Stimulated activated CD4-positive, alpha-beta T cell treated with anti-CD3 and anti-CD28 coated beads, Interleukin-4, amount 100 ng/mL, for 1 hour (primary cell): ENCODE data around the gene RUNX1.

Source experiments
- DNase-seq: peaks from one replicate; pipeline ENCODE4 v3.0.0-alpha.2; 2020

The RUNX1 gene

DNA sequence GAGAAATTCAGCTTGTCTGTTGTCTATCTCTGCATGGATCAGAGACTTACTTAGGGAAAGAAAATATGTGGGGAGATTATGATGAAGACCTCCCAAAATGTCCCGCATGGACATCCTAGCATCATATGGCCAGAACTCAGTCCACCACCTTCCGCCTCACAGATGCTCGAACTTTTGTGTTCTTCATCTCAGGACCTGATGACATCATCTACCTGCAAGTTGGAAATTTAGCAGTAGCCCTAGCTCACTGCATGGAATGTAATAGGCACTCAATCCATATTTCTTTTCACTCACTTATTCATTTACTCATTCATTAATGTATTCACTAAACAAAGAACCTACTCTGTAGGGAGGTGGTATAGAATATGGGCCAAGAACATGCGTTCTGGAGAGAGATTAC is 283.5 kb downstream of the RUNX1 start:
- no peak for DNase-seq

DNA sequence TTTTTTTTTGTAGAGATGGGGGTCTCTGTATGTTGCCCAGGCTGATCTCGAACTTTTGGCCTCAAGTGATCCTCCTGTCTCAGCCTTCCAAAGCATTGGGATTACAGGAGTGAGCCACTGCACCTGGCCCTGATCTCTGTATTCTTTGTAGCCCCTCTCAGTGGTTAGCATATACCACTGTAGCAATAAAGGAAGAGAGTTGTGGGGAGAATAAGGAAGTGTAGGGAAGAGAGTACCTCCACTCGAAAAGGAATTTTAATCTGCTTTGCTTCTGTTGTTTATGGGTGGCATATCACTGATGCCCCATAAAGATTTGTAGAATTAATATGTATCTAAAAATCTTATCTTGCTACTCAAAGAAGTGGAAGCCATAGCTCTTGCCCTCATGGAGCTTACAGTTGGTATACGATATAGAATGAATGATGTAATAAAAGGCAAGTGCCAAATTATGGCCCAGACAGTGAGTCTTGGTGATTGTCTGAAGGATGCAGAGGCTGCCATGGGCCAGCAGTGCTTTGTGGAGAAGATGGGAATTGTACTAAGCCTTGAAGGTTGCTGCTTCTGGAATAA is 284.3 kb downstream of the RUNX1 start:
- no peak for DNase-seq

DNA sequence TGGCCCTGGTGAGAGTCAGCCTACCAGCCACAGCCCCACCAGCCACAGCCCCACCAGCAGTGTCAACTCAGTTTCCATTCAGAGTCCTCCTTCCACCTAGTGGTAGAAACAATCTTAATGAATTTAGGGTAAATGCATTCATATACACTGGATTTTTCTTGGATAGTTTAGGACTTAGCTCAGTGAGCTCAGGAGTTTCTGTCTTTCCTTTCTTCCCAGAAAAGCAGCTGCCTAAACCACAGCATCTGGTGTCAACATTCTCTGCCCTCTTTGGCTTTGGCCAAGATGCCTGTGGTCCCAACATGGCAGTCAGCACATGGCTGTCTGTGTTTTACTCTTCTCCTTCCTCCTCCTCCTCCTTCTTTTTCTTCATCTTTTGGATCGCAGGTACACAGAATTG is 286.3 kb downstream of the RUNX1 start:
- DNase-seq = no peak

DNA sequence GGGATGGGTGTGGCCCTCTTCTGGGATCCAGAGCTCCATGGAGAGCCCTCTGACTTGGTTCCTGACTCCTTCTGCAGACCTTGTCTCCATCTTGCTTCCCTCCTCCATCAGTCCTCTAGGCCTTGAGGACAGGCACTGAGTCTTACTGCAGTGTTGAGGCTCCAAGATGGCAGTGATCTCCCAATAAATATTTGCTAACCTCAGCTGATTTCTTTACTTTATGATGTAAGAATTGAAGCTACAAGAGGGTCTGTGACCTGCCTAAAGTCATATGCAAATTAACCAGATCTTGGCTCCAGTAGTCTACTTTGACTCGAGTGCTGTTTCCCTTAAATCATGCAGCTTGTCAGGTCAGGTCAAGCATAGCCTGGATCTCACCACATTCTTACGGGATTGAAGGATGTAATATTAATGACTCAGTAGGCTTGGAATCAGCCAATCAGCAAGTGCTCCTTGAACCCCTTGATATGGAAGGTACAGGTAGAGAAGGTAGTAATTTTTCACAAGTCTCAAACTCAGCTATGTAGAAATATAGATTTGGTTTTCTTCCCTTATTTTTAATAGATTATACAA is 287.3 kb downstream of the RUNX1 start:
- DNase-seq = no peak

DNA sequence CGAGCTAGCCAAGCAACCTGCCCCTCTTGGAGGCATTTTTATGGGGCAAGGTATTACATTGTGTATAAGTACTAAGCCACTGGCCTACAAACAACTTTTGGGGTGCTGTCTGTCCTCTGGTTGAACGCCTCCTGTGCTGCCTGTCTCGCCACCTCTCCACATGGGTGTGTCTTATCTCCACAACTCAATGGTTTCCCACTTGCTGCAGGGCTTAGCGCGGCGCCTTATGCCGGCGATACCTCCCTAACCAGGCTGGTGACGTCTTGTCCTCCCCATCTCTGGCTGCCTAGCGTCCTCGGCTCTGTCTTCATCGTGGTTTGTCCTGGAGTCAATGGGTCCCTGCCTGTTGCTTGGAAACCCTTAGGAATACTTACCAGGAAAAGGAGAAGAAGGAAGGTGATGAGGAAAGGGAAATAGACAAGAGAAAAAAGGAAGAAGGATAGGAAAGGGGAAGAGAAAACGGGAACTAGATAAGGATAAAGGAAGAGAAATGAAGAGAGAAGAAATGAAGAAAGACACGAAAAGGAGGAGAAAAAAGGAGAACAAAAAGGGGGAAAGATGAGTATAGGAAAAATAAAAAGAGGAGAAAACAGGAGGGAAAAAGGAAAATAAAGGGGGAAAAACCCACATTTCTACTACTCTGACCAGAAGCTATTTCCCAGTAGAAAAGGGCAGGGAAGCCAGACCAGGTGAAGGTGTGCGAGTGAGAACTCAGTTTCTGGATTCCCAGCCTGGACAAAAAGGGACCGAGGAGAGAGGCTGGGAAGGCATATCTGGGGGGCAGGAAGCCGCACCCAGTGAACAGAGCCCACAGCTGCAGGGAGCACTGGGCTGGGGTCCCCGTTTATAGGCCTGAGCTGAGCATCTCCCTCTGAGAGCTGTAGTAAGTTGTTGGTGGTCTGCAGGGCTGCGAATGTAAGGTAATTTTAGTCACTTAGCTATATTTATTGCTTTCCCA is 294.1 kb downstream of the RUNX1 start:
- no peak for DNase-seq

DNA sequence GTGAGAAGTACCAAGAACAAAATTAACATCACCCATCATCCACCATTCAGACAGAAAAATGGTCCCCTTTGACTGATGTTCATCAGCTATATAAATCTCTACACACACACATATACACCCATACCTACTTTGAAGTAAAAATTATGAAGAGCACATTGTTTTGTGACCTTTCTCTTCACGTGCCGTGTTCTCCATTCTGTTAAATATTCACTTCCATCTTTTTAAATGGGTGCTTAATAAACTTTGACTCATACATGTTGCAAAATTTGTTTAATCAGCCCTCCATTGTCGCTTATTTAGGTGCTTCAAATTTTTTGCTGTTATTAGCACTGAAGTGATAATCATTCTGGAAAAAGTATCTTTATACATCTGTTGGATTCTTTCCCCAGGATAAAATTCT is 300.2 kb downstream of the RUNX1 start:
- no peak for DNase-seq

DNA sequence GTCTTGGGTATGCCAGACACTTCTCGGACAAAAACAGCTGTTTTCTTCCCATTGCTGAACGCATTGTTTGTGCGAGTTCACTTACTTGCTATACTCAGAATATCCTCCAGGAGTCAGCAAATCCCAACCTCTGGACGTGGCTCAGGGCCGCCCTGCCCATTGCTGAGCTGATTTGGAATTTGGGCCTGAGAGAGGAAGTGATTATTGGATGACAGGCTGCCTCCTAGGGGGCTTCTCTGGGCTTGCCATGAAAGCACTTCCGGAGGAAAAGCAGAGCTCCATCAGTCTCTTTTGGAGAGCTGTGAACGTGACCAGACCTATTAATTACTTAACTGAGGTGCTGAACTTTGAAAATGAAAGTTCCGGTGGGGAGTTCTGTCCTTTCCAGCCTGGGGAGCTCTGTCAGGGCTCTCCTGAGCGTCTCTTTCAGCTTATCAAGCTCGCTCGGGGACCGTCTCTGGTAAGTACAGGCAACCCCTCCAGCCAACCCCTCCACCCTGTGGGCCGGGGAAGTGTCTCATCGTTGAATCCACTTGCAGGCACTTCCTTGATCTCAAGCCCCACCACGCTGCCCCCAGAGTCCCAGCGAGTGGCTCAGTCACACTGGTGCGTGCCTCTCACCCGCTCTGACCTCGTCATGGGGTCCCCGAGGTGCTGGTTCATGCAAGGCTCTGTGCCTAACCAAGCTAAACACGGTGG is 303.4 kb downstream of the RUNX1 start:
- DNase-seq = peak; percentile 37

DNA sequence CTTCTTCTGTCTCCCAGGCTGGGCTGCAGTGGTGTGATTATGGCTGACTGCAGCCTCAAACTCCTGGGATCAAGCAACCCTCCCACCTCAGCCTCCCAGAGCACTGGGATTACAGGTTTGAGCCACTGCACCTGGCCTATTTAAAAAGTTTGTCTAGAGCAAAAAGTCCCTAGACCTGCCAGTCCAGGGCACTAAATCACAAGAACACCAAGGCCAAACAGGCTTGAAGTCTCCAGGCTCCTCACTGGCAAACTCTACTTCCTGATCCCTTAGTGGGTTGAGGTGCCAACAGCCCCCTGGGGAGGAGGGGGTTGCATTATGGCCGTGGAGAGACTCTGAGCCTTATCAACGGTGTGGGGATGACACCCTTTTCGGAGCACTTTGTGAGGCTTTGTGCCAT is 304.3 kb downstream of the RUNX1 start:
- no peak for DNase-seq

DNA sequence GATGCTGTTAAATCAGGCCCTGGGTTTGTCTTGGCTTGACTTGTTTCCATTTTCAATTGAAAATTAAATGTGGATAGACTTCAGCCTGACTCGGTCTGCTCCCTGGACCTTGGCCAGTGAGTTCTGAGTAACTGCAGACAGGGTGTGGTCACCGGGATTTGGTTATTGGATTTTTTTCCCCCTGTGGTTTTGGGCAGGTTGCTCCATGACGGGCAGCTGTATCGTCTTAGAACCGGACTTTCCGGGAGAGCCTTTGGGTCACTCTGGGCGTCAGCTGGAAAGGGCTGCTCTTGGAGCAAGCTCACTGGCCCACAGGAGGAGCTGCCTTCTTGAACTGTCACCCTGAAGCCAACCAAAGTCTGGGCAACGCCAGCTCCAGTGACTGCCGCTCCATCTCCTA is 305.3 kb downstream of the RUNX1 start:
- no peak for DNase-seq

DNA sequence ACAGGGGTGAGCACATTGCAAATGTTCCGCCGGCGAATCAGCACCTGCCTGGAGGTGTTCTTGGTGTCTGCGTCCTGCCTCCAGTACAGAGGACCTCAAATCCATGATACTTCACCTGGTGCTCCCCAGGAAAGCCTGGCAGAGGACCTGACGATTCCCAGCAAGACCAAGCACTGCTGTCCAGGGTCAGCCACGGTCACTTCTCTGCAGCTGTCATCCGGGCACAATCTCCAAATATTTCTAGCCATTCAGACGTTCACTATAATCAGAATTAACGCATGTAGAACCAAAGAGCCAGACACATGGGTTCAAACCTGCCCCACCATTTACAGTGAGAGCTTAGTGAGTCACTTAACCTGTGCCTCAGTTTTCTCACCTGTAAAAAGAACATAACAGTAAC is 305.8 kb downstream of the RUNX1 start:
- no peak for DNase-seq

DNA sequence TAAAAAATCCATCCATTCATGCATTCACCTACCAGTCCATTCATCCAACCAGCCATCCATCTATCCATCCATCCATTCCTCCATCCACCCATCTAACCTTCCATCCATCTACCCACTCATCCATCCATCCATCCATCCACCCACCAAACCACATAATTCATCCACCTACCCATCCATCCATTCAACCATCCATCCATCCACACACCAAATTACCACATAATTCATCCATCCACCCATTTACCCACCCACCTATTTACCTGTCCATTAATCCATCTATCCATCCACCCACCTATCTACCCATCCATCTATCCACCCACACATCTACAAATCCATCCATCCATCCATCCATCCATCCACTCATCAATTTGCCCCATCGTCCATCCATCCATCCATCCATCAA is 308.9 kb downstream of the RUNX1 start:
- no peak for DNase-seq
